ENCODE data around the gene CBX5.

Gene CBX5

DNA sequence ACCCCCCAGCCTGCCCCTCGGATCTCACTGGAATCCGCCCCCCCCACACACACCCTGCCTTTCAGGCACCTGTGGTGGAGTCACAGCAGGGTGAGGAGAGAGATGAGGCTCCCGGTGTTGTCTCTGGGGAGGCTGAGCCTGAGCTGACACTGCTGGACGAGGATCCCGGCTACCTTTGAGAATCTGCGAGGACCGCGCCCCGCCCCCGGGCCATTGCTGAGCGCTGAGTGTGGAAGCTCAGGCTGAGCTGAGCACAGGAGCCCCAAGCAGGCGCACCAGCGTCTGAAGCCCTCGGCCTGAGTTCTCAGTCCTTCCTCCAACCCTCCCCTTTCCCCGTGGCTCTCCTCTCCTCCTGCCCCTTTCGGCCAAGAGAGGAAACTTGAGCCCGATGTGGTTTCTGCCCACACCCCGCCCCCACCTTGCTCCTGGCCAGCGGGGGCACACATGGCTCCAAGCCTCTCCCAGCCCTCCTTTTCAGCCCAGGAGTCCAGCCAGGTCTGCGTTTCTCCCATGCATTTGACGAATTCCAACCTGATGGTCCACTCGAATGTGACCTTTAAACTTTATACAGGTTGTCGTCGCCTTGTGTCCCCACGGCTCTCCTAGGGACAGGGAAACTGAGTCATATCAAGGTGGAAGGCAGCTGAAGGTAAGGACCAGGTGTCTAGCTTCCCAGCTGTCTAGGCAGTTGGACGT, 21.0 kb upstream of the CBX5 start, which contains the start of gene NFE2:
Gene NFE2 (minus strand): TSS at position 284 of the 696 bp plus-strand sequence. CDS start 5,767 bp downstream, outside the sequence.
- no peak within 1 kb of the TSS for H2BK5ac ChIP-seq (ENCODE audit: low read depth, low read length, poor library complexity)
- peaks cover 5% of the 10 kb centered on the region for H3K79me1 ChIP-seq (ENCODE audit: low read length)
- no peaks in the 10 kb centered on the region for H3K27me3 ChIP-seq (ENCODE audit: insufficient read depth, low read length)
- WGBS (ENCODE audit: extremely low coverage, insufficient coverage, insufficient read length) = no CpG with 5 or more reads among the region's 26 CpGs
- peak within 1 kb of the TSS; percentile 16 for H3K4me3 ChIP-seq (ENCODE audit: low read depth, low read length)
- H4K91ac ChIP-seq (ENCODE audit: low read depth, low read length) = peak within 1 kb of the TSS; percentile 45
- H2BK120ac ChIP-seq (ENCODE audit: insufficient read depth, low read length, poor library complexity) = peak within 1 kb of the TSS; percentile 1
- H4K8ac ChIP-seq (ENCODE audit: low read depth, low read length) = peak within 1 kb of the TSS; percentile 27
- no peaks in the 10 kb centered on the region for H3K9me3 ChIP-seq (ENCODE audit: insufficient read depth, low read depth, low read length)
- H3K27ac ChIP-seq (ENCODE audit: low read depth, low read length) = no peak within 1 kb of the TSS
- no peak within 1 kb of the TSS for H3K23ac ChIP-seq (ENCODE audit: low read length)
- no peak within 1 kb of the TSS for H3K9ac ChIP-seq (ENCODE audit: low read length)
- no peaks in the 10 kb centered on the region for H3K79me2 ChIP-seq (ENCODE audit: control insufficient read depth, insufficient read depth, low read length, poor library complexity)
- H3K36me3 ChIP-seq (ENCODE audit: control insufficient read depth in 1 of 2, insufficient read depth in 2 of 2, low read length in 2 of 2) = no peaks in the 10 kb centered on the region
- H3K4me2 ChIP-seq (ENCODE audit: low read length) = peak within 1 kb of the TSS; percentile 46
- peak within 1 kb of the TSS; percentile 36 for H3K14ac ChIP-seq (ENCODE audit: low read length)
- H3K4me1 ChIP-seq (ENCODE audit: control insufficient read depth in 1 of 2, insufficient read depth in 2 of 2, low read length in 2 of 2) = peaks cover 18 to 19% of the 10 kb centered on the region in 2 experiments
- H2AK5ac ChIP-seq (ENCODE audit: low read length) = peak within 1 kb of the TSS; percentile 12
- peak within 1 kb of the TSS; percentile 37 for H2BK12ac ChIP-seq (ENCODE audit: low read length)
- H4K12ac ChIP-seq (ENCODE audit: low read depth, low read length) = no peak within 1 kb of the TSS
- peak; percentile 90 to 92 for DNase-seq
- H2AFZ ChIP-seq (ENCODE audit: insufficient read depth, low read length, poor library complexity) = peak within 1 kb of the TSS; percentile 19
- H3K18ac ChIP-seq (ENCODE audit: low read length) = peak within 1 kb of the TSS; percentile 2
- H3K4ac ChIP-seq (ENCODE audit: low read depth, low read length) = no peak within 1 kb of the TSS

DNA sequence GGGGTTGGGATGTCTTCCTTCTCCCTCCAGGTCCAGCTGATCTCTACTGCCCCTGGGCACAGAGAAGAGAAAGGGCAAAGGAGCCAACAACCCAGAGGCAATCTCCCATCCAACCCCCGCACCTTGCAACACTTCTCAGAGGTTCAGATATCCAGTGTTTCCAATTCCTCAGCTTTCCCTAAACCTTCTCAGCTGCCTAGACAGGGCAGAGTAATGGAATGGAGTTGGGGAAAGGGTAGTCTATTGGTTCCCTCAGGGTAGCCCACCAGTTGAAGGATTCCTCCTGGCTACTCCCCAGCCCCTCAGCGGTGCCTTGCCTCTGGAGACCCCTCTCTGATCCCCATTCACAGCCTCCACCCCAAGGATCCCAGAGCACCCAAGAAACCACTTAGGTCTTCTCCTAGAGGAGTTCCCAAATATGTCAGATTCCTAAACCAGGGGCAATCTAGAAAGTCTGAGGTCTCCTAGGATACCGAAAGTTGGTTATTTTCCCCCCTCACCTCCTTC, 20.4 kb upstream of the CBX5 start:
- Histone ChIP-seq H2AFZ (ENCODE audit: insufficient read depth, low read length, poor library complexity) (no peak overlapping the region), H3K79me2 (ENCODE audit: control insufficient read depth, insufficient read depth, low read length, poor library complexity) (no peaks in the 10 kb centered on the region), H3K23ac (ENCODE audit: low read length) (no peak overlapping the region), H3K9me3 (ENCODE audit: insufficient read depth, low read depth, low read length) (no peaks in the 10 kb centered on the region), H4K8ac (ENCODE audit: low read depth, low read length) (no peak overlapping the region), H3K14ac (ENCODE audit: low read length) (no peak overlapping the region), H3K4me3 (ENCODE audit: low read depth, low read length) (peak overlapping the region; percentile 16), H3K18ac (ENCODE audit: low read length) (no peak overlapping the region), H3K36me3 (ENCODE audit: control insufficient read depth in 1 of 2, insufficient read depth in 2 of 2, low read length in 2 of 2) (no peaks in the 10 kb centered on the region), H3K27ac (ENCODE audit: low read depth, low read length) (no peak overlapping the region), H3K27me3 (ENCODE audit: insufficient read depth, low read length) (no peaks in the 10 kb centered on the region), H3K9ac (ENCODE audit: low read length) (no peak overlapping the region), H2BK5ac (ENCODE audit: low read depth, low read length, poor library complexity) (no peak overlapping the region), H3K4me1 (ENCODE audit: control insufficient read depth in 1 of 2, insufficient read depth in 2 of 2, low read length in 2 of 2) (peaks cover 18 to 19% of the 10 kb centered on the region in 2 experiments), H4K12ac (ENCODE audit: low read depth, low read length) (no peak overlapping the region), H3K79me1 (ENCODE audit: low read length) (peaks cover 5% of the 10 kb centered on the region), H3K4me2 (ENCODE audit: low read length) (peak overlapping the region; percentile 46), H4K91ac (ENCODE audit: low read depth, low read length) (peak overlapping the region; percentile 7), H3K4ac (ENCODE audit: low read depth, low read length) (no peak overlapping the region), H2BK12ac (ENCODE audit: low read length) (peak overlapping the region; percentile 37), H2BK120ac (ENCODE audit: insufficient read depth, low read length, poor library complexity) (no peak overlapping the region), H2AK5ac (ENCODE audit: low read length) (peak overlapping the region; percentile 12)
- DNase-seq = no peak
- WGBS (ENCODE audit: extremely low coverage, insufficient coverage, insufficient read length) = no CpG with 5 or more reads among the region's 3 CpGs

DNA sequence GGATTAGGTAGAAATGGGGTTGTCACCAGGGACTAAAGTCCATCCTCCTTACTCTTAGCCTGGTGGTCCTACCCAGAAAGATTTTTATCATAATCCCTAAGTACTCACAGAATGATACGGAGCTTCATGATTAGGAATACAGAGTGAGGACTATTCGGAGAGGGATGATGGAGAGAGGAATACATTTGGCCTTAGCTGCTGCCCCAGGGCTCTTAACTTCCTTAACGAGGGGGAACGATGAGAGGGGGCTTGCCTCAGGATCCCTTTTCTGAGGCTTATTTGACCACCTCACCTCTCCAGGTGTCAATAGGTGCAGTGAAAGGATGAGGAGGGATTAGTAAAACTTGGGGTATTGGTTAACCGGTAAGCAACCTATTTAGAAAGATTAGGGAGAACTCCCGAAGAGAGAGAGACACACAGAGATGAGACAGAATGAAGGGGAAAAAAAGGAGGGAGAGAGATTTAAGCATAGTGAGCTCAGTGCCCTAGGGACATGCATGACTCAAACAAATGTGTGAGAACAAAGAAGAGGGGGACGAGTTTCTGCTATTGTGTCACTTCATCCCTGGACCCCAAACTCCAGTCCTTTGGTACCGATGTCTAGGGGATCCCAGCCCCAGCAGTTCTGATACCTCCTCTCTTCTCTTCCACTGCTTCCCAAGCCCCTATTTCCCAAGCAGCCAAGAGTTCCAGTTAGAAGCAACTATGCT, 19.7 kb upstream of the CBX5 start:
- no peak overlapping the region for H2BK12ac ChIP-seq (ENCODE audit: low read length)
- no peak overlapping the region for H3K23ac ChIP-seq (ENCODE audit: low read length)
- H3K9me3 ChIP-seq (ENCODE audit: insufficient read depth, low read depth, low read length) = no peaks in the 10 kb centered on the region
- no peak overlapping the region for H3K27ac ChIP-seq (ENCODE audit: low read depth, low read length)
- H3K79me1 ChIP-seq (ENCODE audit: low read length) = peaks cover 5% of the 10 kb centered on the region
- no peak overlapping the region for H3K9ac ChIP-seq (ENCODE audit: low read length)
- H3K4me2 ChIP-seq (ENCODE audit: low read length) = no peak overlapping the region
- H2AK5ac ChIP-seq (ENCODE audit: low read length) = no peak overlapping the region
- no peak for DNase-seq
- no peak overlapping the region for H3K14ac ChIP-seq (ENCODE audit: low read length)
- no CpG with 5 or more reads among the region's 8 CpGs for WGBS (ENCODE audit: extremely low coverage, insufficient coverage, insufficient read length)
- H3K4ac ChIP-seq (ENCODE audit: low read depth, low read length) = no peak overlapping the region
- H3K4me1 ChIP-seq (ENCODE audit: control insufficient read depth in 1 of 2, insufficient read depth in 2 of 2, low read length in 2 of 2) = peaks cover 18 to 19% of the 10 kb centered on the region in 2 experiments
- no peak overlapping the region for H3K4me3 ChIP-seq (ENCODE audit: low read depth, low read length)
- H3K79me2 ChIP-seq (ENCODE audit: control insufficient read depth, insufficient read depth, low read length, poor library complexity) = no peaks in the 10 kb centered on the region
- no peak overlapping the region for H4K8ac ChIP-seq (ENCODE audit: low read depth, low read length)
- H2AFZ ChIP-seq (ENCODE audit: insufficient read depth, low read length, poor library complexity) = no peak overlapping the region
- H3K27me3 ChIP-seq (ENCODE audit: insufficient read depth, low read length) = no peaks in the 10 kb centered on the region
- no peak overlapping the region for H2BK5ac ChIP-seq (ENCODE audit: low read depth, low read length, poor library complexity)
- H2BK120ac ChIP-seq (ENCODE audit: insufficient read depth, low read length, poor library complexity) = no peak overlapping the region
- H4K91ac ChIP-seq (ENCODE audit: low read depth, low read length) = no peak overlapping the region
- no peaks in the 10 kb centered on the region for H3K36me3 ChIP-seq (ENCODE audit: control insufficient read depth in 1 of 2, insufficient read depth in 2 of 2, low read length in 2 of 2)
- no peak overlapping the region for H4K12ac ChIP-seq (ENCODE audit: low read depth, low read length)
- H3K18ac ChIP-seq (ENCODE audit: low read length) = no peak overlapping the region

DNA sequence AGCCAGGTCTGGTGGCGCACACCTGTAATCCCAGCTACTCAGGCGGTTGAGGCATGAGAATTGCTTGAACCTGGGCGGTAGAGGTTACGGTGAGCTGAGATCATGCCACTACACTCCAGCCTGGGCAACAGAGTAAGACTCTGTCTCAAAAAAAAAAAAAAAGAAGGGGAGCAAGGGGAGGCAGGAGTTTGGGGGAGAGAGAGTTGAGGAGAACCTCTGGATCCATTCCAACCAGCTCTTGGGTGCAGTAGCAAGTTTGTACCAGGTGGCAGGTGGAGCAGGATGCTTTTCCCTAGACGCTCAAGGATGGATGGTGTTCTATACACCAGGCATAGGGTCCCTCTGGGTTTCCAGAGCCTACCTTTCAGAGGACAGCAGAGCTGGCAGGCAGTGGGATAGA, 19.0 kb upstream of the CBX5 start:
- Histone ChIP-seq H3K14ac (ENCODE audit: low read length) (no peak overlapping the region), H2BK120ac (ENCODE audit: insufficient read depth, low read length, poor library complexity) (no peak overlapping the region), H2AK5ac (ENCODE audit: low read length) (no peak overlapping the region), H3K4me2 (ENCODE audit: low read length) (no peak overlapping the region), H3K9me3 (ENCODE audit: insufficient read depth, low read depth, low read length) (no peaks in the 10 kb centered on the region), H3K23ac (ENCODE audit: low read length) (no peak overlapping the region), H4K12ac (ENCODE audit: low read depth, low read length) (no peak overlapping the region), H4K91ac (ENCODE audit: low read depth, low read length) (no peak overlapping the region), H3K4ac (ENCODE audit: low read depth, low read length) (no peak overlapping the region), H3K18ac (ENCODE audit: low read length) (no peak overlapping the region), H3K9ac (ENCODE audit: low read length) (no peak overlapping the region), H3K27ac (ENCODE audit: low read depth, low read length) (no peak overlapping the region), H3K4me1 (ENCODE audit: control insufficient read depth in 1 of 2, insufficient read depth in 2 of 2, low read length in 2 of 2) (peaks cover 13 to 14% of the 10 kb centered on the region in 2 experiments), H3K4me3 (ENCODE audit: low read depth, low read length) (no peak overlapping the region), H2BK12ac (ENCODE audit: low read length) (no peak overlapping the region), H3K79me1 (ENCODE audit: low read length) (peaks cover 2% of the 10 kb centered on the region), H4K8ac (ENCODE audit: low read depth, low read length) (no peak overlapping the region), H2BK5ac (ENCODE audit: low read depth, low read length, poor library complexity) (no peak overlapping the region), H2AFZ (ENCODE audit: insufficient read depth, low read length, poor library complexity) (no peak overlapping the region), H3K27me3 (ENCODE audit: insufficient read depth, low read length) (no peaks in the 10 kb centered on the region), H3K79me2 (ENCODE audit: control insufficient read depth, insufficient read depth, low read length, poor library complexity) (no peaks in the 10 kb centered on the region), H3K36me3 (ENCODE audit: control insufficient read depth in 1 of 2, insufficient read depth in 2 of 2, low read length in 2 of 2) (no peaks in the 10 kb centered on the region)
- no CpG with 5 or more reads among the region's 5 CpGs for WGBS (ENCODE audit: extremely low coverage, insufficient coverage, insufficient read length)
- DNase-seq = no peak
